NAMALWA (cell line): ENCODE results near the gene KIF3A.

ENCODE experiments used
- DNase-seq: peaks from one replicate; pipeline ENCODE4 v3.0.0-alpha.2; 2015; ENCODE audit warnings: low spot score

KIF3A gene

GRCh38 chr5:132736853-132737833 is at the start of gene KIF3A:
Gene KIF3A, minus strand, starts transcription at chr5:132737546. Its CDS starts 127 bp downstream, at chr5:132737419.
- DNase-seq: peak; percentile 99

- no peak for DNase-seq
These were observed 49.7 kb upstream of the KIF3A start for GRCh38 chr5:132787076-132787475.

GRCh38 chr5:132785864-132786263 is 48.5 kb upstream of the KIF3A start:
- no peak for DNase-seq

GRCh38 chr5:132785365-132785764 is 48.0 kb upstream of the KIF3A start:
- DNase-seq: no peak

GRCh38 chr5:132782101-132782500 is 44.8 kb upstream of the KIF3A start:
- DNase-seq: no peak

GRCh38 chr5:132781029-132781428 is 43.7 kb upstream of the KIF3A start:
- DNase-seq: no peak

GRCh38 chr5:132780577-132780976 is 43.2 kb upstream of the KIF3A start:
- DNase-seq: no peak

GRCh38 chr5:132779961-132780360 is 42.6 kb upstream of the KIF3A start:
- DNase-seq: no peak

GRCh38 chr5:132778856-132779255 is 41.5 kb upstream of the KIF3A start:
- DNase-seq: no peak

- no peak for DNase-seq
These were observed 40.8 kb upstream of the KIF3A start for GRCh38 chr5:132778129-132778528.

GRCh38 chr5:132777209-132778069 is 40.1 kb upstream of the KIF3A start, which contains the start of gene SEPTIN8:
Gene SEPTIN8, minus strand, starts transcription at chr5:132777239. Its CDS starts 102 bp downstream, at chr5:132777137.
- DNase-seq: peak; percentile 26

GRCh38 chr5:132776938-132777208 is 39.5 kb upstream of the KIF3A start:
- DNase-seq: no peak

GRCh38 chr5:132776131-132776937 is 39.0 kb upstream of the KIF3A start:
- no peak for DNase-seq

- no peak for DNase-seq
These were observed 38.2 kb upstream of the KIF3A start for GRCh38 chr5:132775476-132775961.

GRCh38 chr5:132774896-132775295 is 37.5 kb upstream of the KIF3A start:
- no peak for DNase-seq

GRCh38 chr5:132774406-132774805 is 37.1 kb upstream of the KIF3A start:
- no peak for DNase-seq

GRCh38 chr5:132773601-132774355 is 36.4 kb upstream of the KIF3A start:
- no peak for DNase-seq

- DNase-seq: no peak
These were observed 35.8 kb upstream of the KIF3A start for GRCh38 chr5:132773114-132773513.

GRCh38 chr5:132772291-132773070 is 35.1 kb upstream of the KIF3A start:
- no peak for DNase-seq

- no peak for DNase-seq
These were observed 34.2 kb upstream of the KIF3A start for GRCh38 chr5:132771503-132771998.
